OCI-LY3 (cell line): ENCODE results near the gene LRRC8D.

Experiments used
- CTCF ChIP-seq: fragments of 200-600, 300-600 bp; sonication (generic); IDR thresholded peaks from 2 replicates; pipeline ENCODE4 v1.5.1; 2014; ENCODE audit warnings: antibody characterized with exemption, low read length, low read depth
- EZH2phosphoT487 ChIP-seq: fragments of 200-600 bp; shearing (Covaris generic); IDR thresholded peaks from 2 replicates; pipeline ENCODE4 v1.6.1; 2018; ENCODE audit warnings: antibody characterized with exemption, mixed run types, low read depth

- TF ChIP-seq CTCF (no peak), EZH2phosphoT487 (no peak)
Measured at GRCh38 chr1:89842567-89843272, 21.9 kb downstream of the LRRC8D start.
